ENCODE measurements around the gene TMEM220.

- TF ChIP-seq SUZ12 (IDR thresholded peaks at IDR 0.05; ENCODE audit: extremely low read depth, insufficient read depth, insufficient read length) (no peak), ZNF274 (IDR thresholded peaks at IDR 0.05; ENCODE audit: low read depth, low read length) (no peak)
Measured at GRCh38 chr17:10735251-10735650, 5.4 kb upstream of the TMEM220 start.

Measured in NT2/D1 (cell line).